ENCODE results near the gene TAS1R2. TPM values are rescaled to one million over a fixed set of nuclear protein-coding genes. Genes with fewer than 3 reads are reported as not detected.

The TAS1R2 gene
- total and polyA plus RNA-seq, 2 of the 13 experiments (the other 11 are each of a cell fraction or from before 2014, with no cell fraction given): not detected

DNA sequence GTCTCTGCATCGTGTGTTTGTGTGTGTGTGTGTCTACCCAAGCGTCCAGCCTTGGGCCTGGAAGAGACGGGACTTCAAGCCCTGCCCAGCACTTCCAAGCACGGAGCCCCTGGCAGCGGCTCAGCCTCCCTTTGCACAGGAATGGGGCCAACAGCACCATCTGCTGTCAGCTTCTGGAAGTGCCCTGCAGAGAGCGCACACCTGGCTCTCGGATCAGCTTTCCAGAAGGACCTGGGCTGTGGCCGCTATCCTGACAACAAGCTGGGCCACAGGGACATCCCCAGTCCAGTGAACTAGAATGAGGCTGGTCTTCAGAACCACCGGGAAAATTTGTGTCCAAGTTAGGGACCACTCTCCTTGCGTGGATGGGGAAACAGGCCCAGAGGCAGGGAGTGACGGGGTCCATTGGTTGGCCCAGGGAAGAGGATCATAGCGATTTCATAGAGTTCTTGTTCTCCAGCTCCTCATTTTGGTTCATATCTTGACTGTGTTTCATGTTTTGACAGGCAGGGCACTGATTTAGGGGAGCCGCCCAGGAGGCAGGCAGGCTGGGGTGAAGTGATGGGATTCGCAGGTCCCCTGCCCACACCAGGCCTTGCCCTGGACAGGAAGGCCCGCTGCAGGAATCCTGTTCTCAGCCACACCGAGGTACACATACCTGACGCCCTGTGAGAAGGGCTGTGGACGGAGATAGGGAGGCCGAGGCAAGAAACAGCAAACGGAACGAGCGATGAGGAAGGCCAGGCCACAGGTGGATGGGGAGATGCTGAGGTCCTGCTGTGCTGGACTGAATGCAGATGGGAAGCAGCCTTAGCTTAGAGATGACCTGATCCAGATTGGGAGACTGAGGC lies 38.4 kb downstream of the TAS1R2 start:
- H3K4me3 ChIP-seq (replicated peaks in 1 of 3; ENCODE audit: insufficient read depth in 1 of 3, low read depth in 2 of 3, low read length in 3 of 3): no peak overlapping the region
- intact Hi-C loops (cut with micrococcal nuclease; ENCODE audit: unreplicated experiment) (no loop called here), in situ Hi-C loops (cut with HindIII; ENCODE audit: extremely low pct_ligation_motif_present, low pct_unique_long_range_greater_than_20kb) (loop anchor here (5.0 kb wide), 1 partner anchor 224 kb away; no protein-coding TSS in a partner anchor)
- H3K9me3 ChIP-seq (ENCODE audit: low read length): no peaks in the 10 kb centered on the region
- no peak overlapping the region for H2AFZ ChIP-seq (ENCODE audit: low read length)
- CTCF ChIA-PET (ENCODE audit: low intra/inter-chr PET ratio, low total read pairs): interaction anchor here (1.6 to 2.2 kb wide), 2 partner anchors 213 to 224 kb away, joined by 4 to 29 read pairs; no protein-coding TSS in a partner anchor
- BruUV-seq (replicated peaks): no TSS peak
- no peaks in the 10 kb centered on the region for H3K36me3 ChIP-seq (replicated peaks in 1 of 2; ENCODE audit: control insufficient read depth in 1 of 2, insufficient read depth in 2 of 2, low read length in 2 of 2)
- no peaks in the 10 kb centered on the region for H3K79me2 ChIP-seq (ENCODE audit: insufficient read depth, low read length)
- H3K4me1 ChIP-seq (ENCODE audit: insufficient read depth, low read length): no peaks in the 10 kb centered on the region
- FAIRE-seq (peak; percentile 48), DNase-seq (ENCODE audit: low spot score) (peak; percentile 49), ATAC-seq (peak; percentile 93)
- WGBS (ENCODE audit: low lambda C conversion rate): 34% methylated on average over 19 of the region's 22 CpGs
- H3K27ac ChIP-seq (ENCODE audit: extremely low read length, insufficient read depth, low read length): no peak overlapping the region
- H3K4me2 ChIP-seq (ENCODE audit: low read depth, low read length): no peak overlapping the region
- no peaks in the 10 kb centered on the region for H4K20me1 ChIP-seq (ENCODE audit: insufficient read depth, low read length)
- peaks cover 3 to 26% of the 10 kb centered on the region in 2 experiments; a peak in 2 of 5 replicates for H3K27me3 ChIP-seq (ENCODE audit: control insufficient read depth in 1 of 2, insufficient read depth in 2 of 2, low read length in 2 of 2)
- H3K9ac ChIP-seq (ENCODE audit: insufficient read depth, low read depth, low read length): no peak overlapping the region
- POLR2A ChIA-PET: no interaction called here
- TF ChIP-seq BHLHE40 (IDR thresholded peaks at IDR 0.05; ENCODE audit: low read length): peak; percentile 26; the same call in 1 of the 2 replicates
- TF ChIP-seq, protein P1, sequence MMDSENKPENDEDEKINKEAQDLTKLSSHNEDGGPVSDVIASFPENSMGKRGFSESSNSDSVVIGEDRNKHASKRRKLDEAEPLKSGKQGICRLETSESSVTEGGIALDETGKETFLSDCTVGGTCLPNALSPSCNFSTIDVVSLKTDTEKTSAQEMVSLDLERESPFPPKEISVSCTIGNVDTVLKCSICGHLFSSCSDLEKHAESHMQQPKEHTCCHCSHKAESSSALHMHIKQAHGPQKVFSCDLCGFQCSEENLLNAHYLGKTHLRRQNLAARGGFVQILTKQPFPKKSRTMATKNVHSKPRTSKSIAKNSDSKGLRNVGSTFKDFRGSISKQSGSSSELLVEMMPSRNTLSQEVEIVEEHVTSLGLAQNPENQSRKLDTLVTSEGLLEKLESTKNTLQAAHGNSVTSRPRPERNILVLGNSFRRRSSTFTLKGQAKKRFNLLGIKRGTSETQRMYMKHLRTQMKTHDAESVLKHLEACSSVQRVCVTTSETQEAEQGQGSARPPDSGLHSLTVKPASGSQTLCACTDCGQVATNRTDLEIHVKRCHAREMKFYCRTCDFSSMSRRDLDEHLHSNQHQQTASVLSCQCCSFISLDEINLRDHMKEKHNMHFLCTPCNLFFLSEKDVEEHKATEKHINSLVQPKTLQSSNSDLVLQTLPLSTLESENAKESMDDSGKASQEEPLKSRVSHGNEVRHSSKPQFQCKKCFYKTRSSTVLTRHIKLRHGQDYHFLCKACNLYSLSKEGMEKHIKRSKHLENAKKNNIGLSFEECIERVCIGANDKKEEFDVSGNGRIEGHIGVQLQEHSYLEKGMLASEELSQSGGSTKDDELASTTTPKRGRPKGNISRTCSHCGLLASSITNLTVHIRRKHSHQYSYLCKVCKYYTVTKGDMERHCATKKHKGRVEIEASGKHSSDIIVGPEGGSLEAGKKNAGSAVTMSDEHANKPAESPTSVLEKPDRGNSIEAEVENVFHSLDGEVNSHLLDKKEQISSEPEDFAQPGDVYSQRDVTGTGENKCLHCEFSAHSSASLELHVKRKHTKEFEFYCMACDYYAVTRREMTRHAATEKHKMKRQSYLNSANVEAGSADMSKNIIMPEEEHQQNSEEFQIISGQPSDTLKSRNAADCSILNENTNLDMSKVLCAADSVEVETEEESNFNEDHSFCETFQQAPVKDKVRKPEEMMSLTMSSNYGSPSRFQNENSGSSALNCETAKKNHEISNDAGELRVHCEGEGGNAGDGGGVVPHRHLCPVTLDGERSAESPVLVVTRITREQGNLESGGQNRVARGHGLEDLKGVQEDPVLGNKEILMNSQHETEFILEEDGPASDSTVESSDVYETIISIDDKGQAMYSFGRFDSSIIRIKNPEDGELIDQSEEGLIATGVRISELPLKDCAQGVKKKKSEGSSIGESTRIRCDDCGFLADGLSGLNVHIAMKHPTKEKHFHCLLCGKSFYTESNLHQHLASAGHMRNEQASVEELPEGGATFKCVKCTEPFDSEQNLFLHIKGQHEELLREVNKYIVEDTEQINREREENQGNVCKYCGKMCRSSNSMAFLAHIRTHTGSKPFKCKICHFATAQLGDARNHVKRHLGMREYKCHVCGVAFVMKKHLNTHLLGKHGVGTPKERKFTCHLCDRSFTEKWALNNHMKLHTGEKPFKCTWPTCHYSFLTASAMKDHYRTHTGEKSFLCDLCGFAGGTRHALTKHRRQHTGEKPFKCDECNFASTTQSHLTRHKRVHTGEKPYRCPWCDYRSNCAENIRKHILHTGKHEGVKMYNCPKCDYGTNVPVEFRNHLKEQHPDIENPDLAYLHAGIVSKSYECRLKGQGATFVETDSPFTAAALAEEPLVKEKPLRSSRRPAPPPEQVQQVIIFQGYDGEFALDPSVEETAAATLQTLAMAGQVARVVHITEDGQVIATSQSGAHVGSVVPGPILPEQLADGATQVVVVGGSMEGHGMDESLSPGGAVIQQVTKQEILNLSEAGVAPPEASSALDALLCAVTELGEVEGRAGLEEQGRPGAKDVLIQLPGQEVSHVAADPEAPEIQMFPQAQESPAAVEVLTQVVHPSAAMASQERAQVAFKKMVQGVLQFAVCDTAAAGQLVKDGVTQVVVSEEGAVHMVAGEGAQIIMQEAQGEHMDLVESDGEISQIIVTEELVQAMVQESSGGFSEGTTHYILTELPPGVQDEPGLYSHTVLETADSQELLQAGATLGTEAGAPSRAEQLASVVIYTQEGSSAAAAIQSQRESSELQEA (CRISPR knock-in tag; IDR thresholded peaks at IDR 0.05; ENCODE audit: not compliant biosample characterization): peak; percentile 32
- no peak for TF ChIP-seq ZNF7 (CRISPR knock-in tag; IDR thresholded peaks at IDR 0.05)
- TF ChIP-seq STAG1 (CRISPR knock-in tag; IDR thresholded peaks at IDR 0.05): peak; percentile 88
- peak; percentile 78 for TF ChIP-seq SMC3 (IDR thresholded peaks at IDR 0.05; ENCODE audit: low read length)
- TF ChIP-seq CTCF (CRISPR knock-in tag; IDR thresholded peaks at IDR 0.05): peak; percentile 96
- peak; percentile 28; the same call in 1 of the 2 replicates for TF ChIP-seq ZNF687 (CRISPR knock-in tag; IDR thresholded peaks at IDR 0.05)

Measured in HepG2 (cell line).